Uterus (tissue), 4 donors: ENCODE measurements around the gene RMI2. TPM values are rescaled to one million over a fixed set of nuclear protein-coding genes. Genes with fewer than 3 reads are reported as not detected.
"Not testable (repeated sequence)": the region's sequence is repeated elsewhere in the genome, so short reads cannot be mapped to it uniquely, and the experiment has no call there.

ENCODE experiments used
- DNase-seq, 2 donors: peaks; one replicate each; pipeline ENCODE4 v3.0.0-alpha.2; 2019 to 2020
- H3K27ac ChIP-seq, 2 donors: fragments of 200-600 bp; sonication (generic); 1 replicate in 1 of 2; 2 replicates in 1 of 2; pipeline ENCODE4 v1.5.1; 2016 to 2018
- H3K27me3 ChIP-seq, 2 donors: fragments of 200-600 bp; sonication (generic); one replicate each; pipeline ENCODE4 v1.5.1; 2018 to 2019; ENCODE audit warnings: control low read depth in 1 of 2
- H3K36me3 ChIP-seq, 2 donors: fragments of 200-600 bp; sonication (generic); one replicate each; pipeline ENCODE4 v1.5.1; 2019; ENCODE audit warnings: control low read depth in 1 of 2
- H3K4me1 ChIP-seq, 2 donors: fragments of 200-600 bp; sonication (generic); one replicate each; pipeline ENCODE4 v1.5.1; 2018 to 2019; ENCODE audit warnings: control low read depth in 1 of 2
- H3K4me3 ChIP-seq, 2 donors: fragments of 200-600 bp; sonication (generic); 1 replicate in 1 of 2; 2 replicates in 1 of 2; pipeline ENCODE4 v1.5.1; 2018 to 2019; ENCODE audit warnings: mild to moderate bottlenecking in 1 of 2
- H3K9me3 ChIP-seq, 2 donors: fragments of 200-600 bp; sonication (generic); one replicate each; pipeline ENCODE4 v1.5.1; 2019; ENCODE audit warnings: control low read depth in 1 of 2
- CTCF ChIP-seq, 4 experiments: fragments of 200-600 bp in 2 of 4; fragments of 450-650 bp in 2 of 4; sonication (generic) in 2 of 4; IDR thresholded peaks; one replicate each; pipeline ENCODE4 v1.5.1; 2016 to 2019; ENCODE audit warnings: antibody characterized with exemption in 4 of 4, mild to moderate bottlenecking in 2 of 4, moderate library complexity in 1 of 4
- POLR2A ChIP-seq, 2 donors: fragments of 450-650 bp; IDR thresholded peaks; one replicate each; pipeline ENCODE4 v1.6.1; 2016; ENCODE audit warnings: antibody characterized with exemption in 2 of 2, mild to moderate bottlenecking in 1 of 2, moderate library complexity in 1 of 2
- intact Hi-C: fragments of 100-400 bp; cut with DNase I; formaldehyde crosslinking; loops from one replicate; pipeline ENCODE4 v1.15.1; 2023; ENCODE audit warnings: low total_unique reads
- total RNA-seq, 4 donors: library from RNA; depleted of rRNA in 3 of 4; stranded (reverse); fragments of >200 nt in 3 of 4; gene quantifications; one replicate each; pipeline versions ENCODE4 v1.1.0 to v1.2.4, GENCODE V29; 2014 to 2023
- donor health status: DM: yes; HTN: yes; CAD: no.

Gene RMI2
- total RNA-seq, 4 donors from 2014 or later, result 0.49 to 15.3 TPM; not detected in 2

GRCh38 chr16:11367483-11367906 is 22.2 kb downstream of the RMI2 start:
- Histone ChIP-seq H3K27me3 (no peaks in the 10 kb centered on the region), H3K27ac (no peak overlapping the region), H3K9me3 (no peaks in the 10 kb centered on the region), H3K4me1 (peaks cover 0 to 4% of the 10 kb centered on the region in 2 donors), H3K4me3 (no peak overlapping the region), H3K36me3 (no peaks in the 10 kb centered on the region)
- intact Hi-C loops, result no loop called here
- DNase-seq, result no peak
- TF ChIP-seq CTCF (IDR thresholded peaks at IDR 0.05) (no peak), POLR2A (IDR thresholded peaks at IDR 0.05) (no peak)

- H3K9me3 ChIP-seq, result no peaks in the 10 kb centered on the region
- TF ChIP-seq POLR2A (IDR thresholded peaks at IDR 0.05) (no peak), CTCF (IDR thresholded peaks at IDR 0.05) (no peak)
- H3K4me1 ChIP-seq, result no peaks in the 10 kb centered on the region
- intact Hi-C loops, result no loop called here
- no peak overlapping the region for H3K4me3 ChIP-seq
- DNase-seq, result no peak
- H3K36me3 ChIP-seq, result no peaks in the 10 kb centered on the region
- H3K27ac ChIP-seq, result no peak overlapping the region
- no peaks in the 10 kb centered on the region for H3K27me3 ChIP-seq
Measured at GRCh38 chr16:11370084-11370931, 25.0 kb downstream of the RMI2 start.

GRCh38 chr16:11370932-11371279 is 25.6 kb downstream of the RMI2 start:
- H3K36me3 ChIP-seq, H3K27me3 ChIP-seq, DNase-seq, H3K27ac ChIP-seq, H3K4me1 ChIP-seq, H3K4me3 ChIP-seq, H3K9me3 ChIP-seq, intact Hi-C loops: not testable (repeated sequence)

- peak overlapping the region in 1 of 2 donors; percentile 5 for H3K27ac ChIP-seq
- H3K36me3 ChIP-seq, result no peaks in the 10 kb centered on the region
- H3K9me3 ChIP-seq, result no peaks in the 10 kb centered on the region
- H3K4me3 ChIP-seq, result no peak overlapping the region
- no peaks in the 10 kb centered on the region for H3K4me1 ChIP-seq
- no peaks in the 10 kb centered on the region for H3K27me3 ChIP-seq
- intact Hi-C loops, result no loop called here
- TF ChIP-seq CTCF (IDR thresholded peaks at IDR 0.05) (no peak), POLR2A (IDR thresholded peaks at IDR 0.05) (no peak)
- DNase-seq, result peak in 1 of 2 donors; percentile 62
Measured at GRCh38 chr16:11372073-11372828, 27.0 kb downstream of the RMI2 start.

- Histone ChIP-seq H3K27ac (peak overlapping the region in 1 of 2 donors; percentile 5), H3K4me1 (no peaks in the 10 kb centered on the region), H3K36me3 (no peaks in the 10 kb centered on the region), H3K4me3 (no peak overlapping the region), H3K27me3 (no peaks in the 10 kb centered on the region), H3K9me3 (no peaks in the 10 kb centered on the region)
- no peak for DNase-seq
- TF ChIP-seq POLR2A (IDR thresholded peaks at IDR 0.05) (no peak), CTCF (IDR thresholded peaks at IDR 0.05) (no peak)
- intact Hi-C loops, result no loop called here
Measured at GRCh38 chr16:11372829-11373306, 27.6 kb downstream of the RMI2 start.
